ENCODE measurements around the gene ATP6V1F.

Gene ATP6V1F

DNA sequence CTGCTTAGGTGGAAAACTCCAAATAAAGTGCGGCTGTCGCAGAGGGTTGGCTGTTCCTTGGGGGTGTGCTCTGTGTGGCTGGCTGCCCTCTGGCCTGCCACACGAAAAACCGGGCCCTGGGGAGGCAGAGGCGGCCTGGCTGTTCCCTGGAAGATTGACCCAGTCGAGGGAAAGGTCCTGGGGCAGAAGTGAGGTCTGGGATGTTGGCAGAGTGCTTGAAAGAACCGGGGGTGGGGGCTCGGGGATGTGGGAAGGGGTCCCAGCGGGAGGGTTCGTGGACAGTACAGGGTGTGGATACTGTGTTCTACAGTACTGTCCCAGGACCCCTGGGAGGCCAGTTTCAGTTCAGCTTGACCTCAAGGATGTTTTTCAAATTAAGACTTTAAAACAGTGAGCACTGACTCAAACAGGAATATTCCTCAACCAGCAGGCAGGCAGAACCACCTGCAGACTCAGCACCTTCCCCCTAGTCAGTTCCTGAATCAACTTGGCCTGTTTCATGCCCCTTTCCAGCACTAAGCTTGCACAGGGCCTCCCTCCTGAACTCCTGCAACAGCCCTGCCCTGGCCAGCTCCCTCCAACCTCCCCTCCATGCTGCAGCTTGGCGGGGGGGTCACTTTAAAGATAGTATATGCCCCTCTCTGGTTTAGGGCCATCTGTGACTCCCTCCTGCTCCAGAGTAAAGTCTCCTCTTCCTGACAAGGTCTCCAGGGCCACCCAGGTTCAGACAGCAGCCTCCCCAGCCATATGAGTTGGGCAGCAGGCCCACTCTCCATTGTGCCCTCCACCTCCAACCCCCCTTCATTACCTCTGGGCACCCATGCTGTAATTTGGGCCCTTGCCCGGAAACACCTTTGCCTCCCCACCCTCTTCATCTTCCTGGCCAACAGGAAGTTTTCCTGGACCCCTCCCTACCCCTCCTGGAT, 3.2 kb upstream of the ATP6V1F start:
- Histone ChIP-seq H3K4me3 (ENCODE audit: insufficient read depth, low read depth, low read length, poor library complexity, severe bottlenecking) (no peak overlapping the region), H3K36me3 (ENCODE audit: control insufficient read depth, insufficient read depth, low read length) (no peaks in the 10 kb centered on the region), H3K27me3 (replicated peaks; ENCODE audit: control insufficient read depth, insufficient read depth, low read length, poor library complexity, severe bottlenecking) (no peaks in the 10 kb centered on the region), H3K4me1 (ENCODE audit: control insufficient read depth, insufficient read depth, low read length, poor library complexity, severe bottlenecking) (peaks cover 10% of the 10 kb centered on the region), H3K27ac (ENCODE audit: insufficient read depth, low read length, poor library complexity, severe bottlenecking) (no peak overlapping the region), H3K9me3 (ENCODE audit: control insufficient read depth, low read length) (no peaks in the 10 kb centered on the region)
- no peak for DNase-seq

DNA sequence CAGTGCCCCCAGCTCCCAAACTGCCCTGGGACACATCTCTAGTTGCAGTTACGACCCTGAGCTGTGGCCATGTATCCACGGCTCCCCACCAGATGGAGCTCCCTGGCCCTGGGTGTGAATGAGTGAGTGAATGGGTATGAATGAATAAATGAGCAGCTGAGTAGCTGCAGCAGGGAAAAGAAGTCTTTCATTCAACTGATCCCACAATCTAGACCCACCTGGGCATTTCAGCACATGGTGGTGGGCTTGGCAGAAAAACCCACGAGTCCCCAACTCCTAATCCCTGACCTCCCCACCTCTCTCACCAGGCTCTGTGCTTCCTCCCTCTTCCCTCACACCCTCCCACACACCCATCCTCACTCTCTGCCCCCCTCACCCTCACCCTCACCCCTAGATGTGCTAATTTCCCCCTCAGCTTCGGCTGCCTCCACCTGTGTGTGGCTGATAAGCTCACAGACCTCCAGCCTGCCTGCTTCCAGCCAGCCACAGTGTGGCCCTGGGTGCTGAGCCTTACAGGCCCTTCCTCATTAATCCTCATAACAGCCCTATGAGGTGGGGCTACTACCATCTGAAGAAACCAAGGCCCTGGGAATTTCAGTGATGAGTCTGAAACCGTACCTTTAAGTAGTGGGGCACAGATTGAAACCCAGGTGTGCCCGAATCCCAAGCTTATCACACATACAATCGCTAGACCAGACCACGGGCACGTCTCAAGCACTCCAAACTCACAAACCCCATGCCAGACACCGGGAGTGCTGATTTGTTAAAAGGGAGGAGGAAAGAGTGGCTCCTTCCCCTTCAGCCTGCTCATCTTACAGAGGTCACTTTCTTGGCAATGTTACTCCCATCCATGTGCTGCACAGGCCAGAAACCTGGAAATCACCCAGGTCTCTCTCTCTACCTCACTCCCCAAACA, 2.2 kb upstream of the ATP6V1F start:
- peaks cover 10% of the 10 kb centered on the region for H3K4me1 ChIP-seq (ENCODE audit: control insufficient read depth, insufficient read depth, low read length, poor library complexity, severe bottlenecking)
- H3K27ac ChIP-seq (ENCODE audit: insufficient read depth, low read length, poor library complexity, severe bottlenecking), result no peak overlapping the region
- no peak for DNase-seq
- no peak overlapping the region for H3K4me3 ChIP-seq (ENCODE audit: insufficient read depth, low read depth, low read length, poor library complexity, severe bottlenecking)
- no peaks in the 10 kb centered on the region for H3K9me3 ChIP-seq (ENCODE audit: control insufficient read depth, low read length)
- H3K36me3 ChIP-seq (ENCODE audit: control insufficient read depth, insufficient read depth, low read length), result peaks cover 6% of the 10 kb centered on the region
- no peaks in the 10 kb centered on the region for H3K27me3 ChIP-seq (replicated peaks; ENCODE audit: control insufficient read depth, insufficient read depth, low read length, poor library complexity, severe bottlenecking)

DNA sequence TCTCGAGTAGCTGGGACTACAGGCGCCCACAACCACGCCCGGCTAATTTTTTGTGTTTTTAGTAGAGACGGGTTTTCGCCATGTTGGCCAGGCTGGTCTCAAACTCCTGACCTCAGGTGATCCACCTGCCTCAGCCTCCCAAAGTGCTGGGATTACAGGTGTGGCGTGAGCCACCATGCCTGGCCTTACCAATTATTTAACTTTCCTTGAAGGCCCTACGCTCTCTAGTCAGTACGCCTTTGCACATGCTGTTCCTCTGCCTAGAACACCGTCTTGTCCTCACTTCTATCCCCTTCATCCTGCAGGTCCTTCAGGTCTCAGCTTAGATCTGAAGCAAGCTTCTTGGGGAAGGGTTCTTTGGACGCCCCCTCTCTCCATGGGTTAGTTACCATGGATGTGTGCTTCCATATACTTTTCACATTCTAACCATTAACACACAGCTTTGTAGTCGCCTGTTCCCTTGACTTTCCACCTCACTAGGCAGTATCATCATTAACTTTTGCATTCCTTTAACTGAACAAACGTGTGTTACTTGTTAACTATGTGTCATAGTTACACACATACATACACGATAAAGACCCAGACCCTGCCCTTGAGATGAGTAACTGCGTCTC, 592 bp upstream of the ATP6V1F start:
- peaks cover 10% of the 10 kb centered on the region for H3K36me3 ChIP-seq (ENCODE audit: control insufficient read depth, insufficient read depth, low read length)
- H3K27ac ChIP-seq (ENCODE audit: insufficient read depth, low read length, poor library complexity, severe bottlenecking), result peak overlapping the region; percentile 33
- peak overlapping the region; percentile 80 for H3K4me3 ChIP-seq (ENCODE audit: insufficient read depth, low read depth, low read length, poor library complexity, severe bottlenecking)
- no peak for DNase-seq
- H3K27me3 ChIP-seq (replicated peaks; ENCODE audit: control insufficient read depth, insufficient read depth, low read length, poor library complexity, severe bottlenecking), result no peaks in the 10 kb centered on the region
- peaks cover 10% of the 10 kb centered on the region for H3K4me1 ChIP-seq (ENCODE audit: control insufficient read depth, insufficient read depth, low read length, poor library complexity, severe bottlenecking)
- no peaks in the 10 kb centered on the region for H3K9me3 ChIP-seq (ENCODE audit: control insufficient read depth, low read length)

DNA sequence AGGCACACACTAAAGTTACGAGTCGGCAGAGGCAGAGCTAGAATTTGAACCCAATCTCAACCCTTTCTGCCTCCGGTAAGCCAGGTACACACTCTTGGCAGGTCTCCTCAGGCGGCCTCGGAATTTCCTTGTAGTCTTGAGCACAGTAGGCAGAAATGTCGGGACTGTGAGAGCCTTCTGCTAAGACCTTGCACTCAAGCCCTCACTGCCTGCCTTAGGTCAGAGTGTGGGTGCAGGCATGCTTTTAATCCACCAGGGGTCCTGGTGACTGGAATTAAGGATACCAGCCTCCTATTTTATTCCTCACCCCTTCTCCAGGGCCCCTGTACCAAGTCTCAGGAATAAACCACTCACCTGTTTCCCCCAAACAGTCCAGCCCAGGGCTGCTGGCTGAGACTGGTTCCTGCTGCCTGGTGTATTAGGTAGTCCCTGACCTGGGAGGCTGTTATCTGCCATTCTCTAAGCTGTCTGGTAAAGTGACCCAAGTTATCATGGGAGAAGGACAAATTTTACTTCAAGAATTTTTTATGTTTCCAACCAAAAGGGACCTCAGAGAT, 855 bp downstream of the ATP6V1F start:
- peak overlapping the region; percentile 80 for H3K4me3 ChIP-seq (ENCODE audit: insufficient read depth, low read depth, low read length, poor library complexity, severe bottlenecking)
- H3K36me3 ChIP-seq (ENCODE audit: control insufficient read depth, insufficient read depth, low read length), result peaks cover 10% of the 10 kb centered on the region
- peaks cover 10% of the 10 kb centered on the region for H3K4me1 ChIP-seq (ENCODE audit: control insufficient read depth, insufficient read depth, low read length, poor library complexity, severe bottlenecking)
- peak in 2 of 3 donors; percentile 27 to 35 for DNase-seq
- peak overlapping the region; percentile 77 for H3K27ac ChIP-seq (ENCODE audit: insufficient read depth, low read length, poor library complexity, severe bottlenecking)
- H3K9me3 ChIP-seq (ENCODE audit: control insufficient read depth, low read length), result no peaks in the 10 kb centered on the region
- no peaks in the 10 kb centered on the region for H3K27me3 ChIP-seq (replicated peaks; ENCODE audit: control insufficient read depth, insufficient read depth, low read length, poor library complexity, severe bottlenecking)

DNA sequence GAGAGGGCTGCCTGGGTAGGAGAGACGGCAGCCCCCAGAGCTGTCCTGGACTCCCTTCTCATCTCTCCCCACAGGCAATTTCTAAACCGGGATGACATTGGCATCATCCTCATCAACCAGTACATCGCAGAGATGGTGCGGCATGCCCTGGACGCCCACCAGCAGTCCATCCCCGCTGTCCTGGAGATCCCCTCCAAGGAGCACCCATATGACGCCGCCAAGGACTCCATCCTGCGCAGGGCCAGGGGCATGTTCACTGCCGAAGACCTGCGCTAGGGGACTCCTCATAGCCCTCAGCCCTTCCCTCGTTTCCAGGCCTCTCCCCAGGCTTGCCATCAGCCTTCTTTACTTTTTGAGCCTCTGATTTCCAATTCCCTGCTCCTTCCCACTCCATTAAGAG, 2.6 kb downstream of the ATP6V1F start:
- H3K9me3 ChIP-seq (ENCODE audit: control insufficient read depth, low read length), result no peaks in the 10 kb centered on the region
- H3K36me3 ChIP-seq (ENCODE audit: control insufficient read depth, insufficient read depth, low read length), result peaks cover 10% of the 10 kb centered on the region
- peaks cover 15% of the 10 kb centered on the region for H3K4me1 ChIP-seq (ENCODE audit: control insufficient read depth, insufficient read depth, low read length, poor library complexity, severe bottlenecking)
- no peak overlapping the region for H3K4me3 ChIP-seq (ENCODE audit: insufficient read depth, low read depth, low read length, poor library complexity, severe bottlenecking)
- no peak for DNase-seq
- H3K27me3 ChIP-seq (replicated peaks; ENCODE audit: control insufficient read depth, insufficient read depth, low read length, poor library complexity, severe bottlenecking), result no peaks in the 10 kb centered on the region
- H3K27ac ChIP-seq (ENCODE audit: insufficient read depth, low read length, poor library complexity, severe bottlenecking), result no peak overlapping the region

DNA sequence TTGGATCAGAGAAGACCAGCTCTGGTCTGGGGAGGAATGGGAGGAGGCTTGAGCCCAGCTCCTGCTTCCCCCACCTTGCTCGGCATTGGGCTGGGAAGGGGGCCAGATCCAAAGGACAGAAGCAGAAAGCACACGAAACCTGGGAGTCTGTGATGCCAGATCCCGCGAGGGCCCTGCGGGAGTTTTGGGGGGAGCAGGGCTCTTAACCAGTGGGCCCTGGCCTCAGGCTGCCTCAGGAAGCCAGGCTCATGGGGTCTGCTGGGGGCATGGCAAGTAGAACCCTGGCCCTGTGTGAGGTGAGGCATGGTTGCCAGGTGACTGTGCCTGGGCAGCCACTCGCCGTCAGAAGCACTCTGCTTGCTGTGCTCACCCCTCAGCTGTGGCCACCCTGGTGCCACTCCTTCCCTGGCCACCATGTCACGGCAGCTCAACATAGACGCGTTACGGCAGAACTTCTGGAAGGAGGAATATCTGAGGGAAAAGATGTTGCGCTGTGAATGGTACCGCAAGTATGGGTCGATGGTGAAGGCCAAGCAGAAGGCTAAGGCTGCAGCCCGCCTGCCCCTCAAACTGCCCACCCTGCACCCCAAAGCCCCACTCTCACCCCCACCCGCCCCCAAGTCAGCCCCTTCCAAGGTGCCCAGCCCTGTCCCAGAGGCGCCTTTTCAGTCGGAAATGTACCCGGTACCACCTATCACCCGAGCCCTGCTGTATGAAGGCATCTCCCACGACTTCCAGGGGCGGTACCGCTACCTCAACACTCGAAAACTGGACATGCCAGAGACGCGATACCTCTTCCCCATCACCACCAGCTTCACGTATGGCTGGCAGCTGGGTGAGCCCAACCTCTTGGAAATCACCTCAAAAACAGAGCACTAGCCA, 3.6 kb downstream of the ATP6V1F start:
- H3K27ac ChIP-seq (ENCODE audit: insufficient read depth, low read length, poor library complexity, severe bottlenecking), result no peak overlapping the region
- H3K4me1 ChIP-seq (ENCODE audit: control insufficient read depth, insufficient read depth, low read length, poor library complexity, severe bottlenecking), result peaks cover 15% of the 10 kb centered on the region
- no peaks in the 10 kb centered on the region for H3K27me3 ChIP-seq (replicated peaks; ENCODE audit: control insufficient read depth, insufficient read depth, low read length, poor library complexity, severe bottlenecking)
- no peaks in the 10 kb centered on the region for H3K9me3 ChIP-seq (ENCODE audit: control insufficient read depth, low read length)
- no peak overlapping the region for H3K4me3 ChIP-seq (ENCODE audit: insufficient read depth, low read depth, low read length, poor library complexity, severe bottlenecking)
- peaks cover 10% of the 10 kb centered on the region for H3K36me3 ChIP-seq (ENCODE audit: control insufficient read depth, insufficient read depth, low read length)
- no peak for DNase-seq

DNA sequence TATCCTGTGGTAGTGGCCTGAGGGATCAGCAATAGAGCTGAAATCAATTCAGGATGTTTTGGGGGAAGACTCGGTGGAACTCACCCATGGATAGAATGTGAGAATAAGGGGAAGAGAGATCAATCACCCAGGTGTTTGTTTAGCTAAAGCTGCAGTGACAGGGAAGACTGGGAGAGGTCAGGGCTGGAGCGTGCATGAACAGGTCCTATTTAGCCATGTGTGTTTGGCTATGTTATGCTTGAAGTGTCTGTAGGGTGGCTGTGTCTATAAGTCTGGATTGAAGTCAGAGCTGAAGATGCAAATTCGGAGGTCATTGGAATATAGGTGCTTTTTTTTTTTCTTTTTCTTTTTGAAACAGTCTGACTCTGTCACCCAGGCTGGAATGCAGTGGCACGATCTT, 4.6 kb downstream of the ATP6V1F start:
- no peaks in the 10 kb centered on the region for H3K9me3 ChIP-seq (ENCODE audit: control insufficient read depth, low read length)
- peaks cover 10% of the 10 kb centered on the region for H3K36me3 ChIP-seq (ENCODE audit: control insufficient read depth, insufficient read depth, low read length)
- H3K27me3 ChIP-seq (replicated peaks; ENCODE audit: control insufficient read depth, insufficient read depth, low read length, poor library complexity, severe bottlenecking), result no peaks in the 10 kb centered on the region
- no peak overlapping the region for H3K27ac ChIP-seq (ENCODE audit: insufficient read depth, low read length, poor library complexity, severe bottlenecking)
- H3K4me3 ChIP-seq (ENCODE audit: insufficient read depth, low read depth, low read length, poor library complexity, severe bottlenecking), result no peak overlapping the region
- peaks cover 15% of the 10 kb centered on the region for H3K4me1 ChIP-seq (ENCODE audit: control insufficient read depth, insufficient read depth, low read length, poor library complexity, severe bottlenecking)
- DNase-seq, result no peak

DNA sequence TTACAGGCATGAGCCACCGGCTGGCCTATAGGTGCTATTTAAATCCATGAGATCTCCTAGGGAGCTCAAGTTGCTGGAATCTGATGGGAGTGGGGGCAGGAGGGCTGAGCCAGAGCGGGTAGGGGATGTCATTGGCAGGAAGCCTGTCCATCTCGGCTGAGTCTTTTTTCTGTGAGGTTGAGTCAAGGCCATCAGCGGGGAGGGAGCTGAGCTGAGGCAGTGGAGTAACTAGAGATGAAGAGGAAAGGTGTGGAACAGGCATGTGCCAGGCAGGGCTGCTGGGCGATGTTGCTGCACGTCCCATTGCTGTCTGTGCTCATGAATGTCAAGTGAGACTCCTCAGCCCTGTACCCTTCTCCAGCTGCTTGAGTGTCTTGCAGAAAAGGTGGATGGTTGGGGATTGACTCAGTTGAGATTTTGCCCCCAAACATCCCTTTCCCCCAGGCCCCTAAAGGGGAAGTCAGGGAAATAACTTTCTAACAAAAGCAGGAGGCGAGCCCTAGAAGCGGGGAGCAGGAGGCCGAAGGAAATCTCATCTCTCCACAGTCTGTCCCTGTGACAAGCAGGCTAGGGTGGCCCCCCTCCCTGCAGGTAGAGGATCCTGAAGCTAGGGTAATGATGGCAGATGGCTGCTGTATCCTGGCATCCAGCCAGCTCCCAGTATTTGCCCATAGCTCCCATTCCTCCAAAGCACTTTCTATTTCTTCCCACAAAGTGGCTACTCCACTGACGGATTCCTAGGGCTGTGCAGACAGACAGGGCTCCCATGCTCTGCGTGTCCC, 5.4 kb downstream of the ATP6V1F start:
- DNase-seq, result no peak
- H3K4me3 ChIP-seq (ENCODE audit: insufficient read depth, low read depth, low read length, poor library complexity, severe bottlenecking), result no peak overlapping the region

More for the DNA sequence above, 5.4 kb downstream of the ATP6V1F start:
- no peak overlapping the region for H3K27ac ChIP-seq (ENCODE audit: insufficient read depth, low read length, poor library complexity, severe bottlenecking)
- no peaks in the 10 kb centered on the region for H3K27me3 ChIP-seq (replicated peaks; ENCODE audit: control insufficient read depth, insufficient read depth, low read length, poor library complexity, severe bottlenecking)
- peaks cover 15% of the 10 kb centered on the region for H3K4me1 ChIP-seq (ENCODE audit: control insufficient read depth, insufficient read depth, low read length, poor library complexity, severe bottlenecking)
- no peaks in the 10 kb centered on the region for H3K9me3 ChIP-seq (ENCODE audit: control insufficient read depth, low read length)
- peaks cover 10% of the 10 kb centered on the region for H3K36me3 ChIP-seq (ENCODE audit: control insufficient read depth, insufficient read depth, low read length)

Measured in effector memory CD4-positive, alpha-beta T cell (primary cell).